HepG2 (cell line): ENCODE results near the gene CYSRT1. TPM values are rescaled to one million over a fixed set of nuclear protein-coding genes. Genes with fewer than 3 reads are reported as not detected.

Source experiments
- DNMT3B ChIP-seq: conservative IDR thresholded peaks from 2 replicates; pipeline ENCODE4 v1.6.1; 2016; ENCODE audit warnings: missing biosample characterization, control low read depth
- GTF3A ChIP-seq: sonication (generic); formaldehyde crosslinking; conservative IDR thresholded peaks from 2 replicates; pipeline ENCODE4 v1.4.0; 2020; ENCODE audit warnings: mild to moderate bottlenecking, missing genetic modification reagents
- HNRNPLL ChIP-seq: fragments of 200-400 bp; formaldehyde crosslinking; IDR thresholded peaks from 2 replicates; pipeline ENCODE4 v1.6.1; 2017; ENCODE audit warnings: mild to moderate bottlenecking, low read depth, low read length; ENCODE audit not compliant: poor library complexity, severe bottlenecking
- KDM3A ChIP-seq: IDR thresholded peaks from 2 replicates; pipeline ENCODE4 v1.6.1; 2018; ENCODE audit warnings: low read depth, missing compliant biosample characterization
- MAX ChIP-seq: IDR thresholded peaks from 2 replicates; pipeline ENCODE4 v1.6.1; 2012; ENCODE audit warnings: inconsistent platforms
- NR2F1 ChIP-seq, 2 experiments: fragments of 450-650 bp in 1 of 2; formaldehyde crosslinking in 1 of 2; IDR thresholded peaks; 2 replicates each; pipeline versions ENCODE4 v1.5.0 to v1.6.1; 2016 to 2020; ENCODE audit warnings: mild to moderate bottlenecking in 1 of 2, missing compliant biosample characterization in 1 of 2, missing genetic modification reagents in 1 of 2, moderate library complexity in 1 of 2
- REPIN1 ChIP-seq: sonication (generic); formaldehyde crosslinking; IDR thresholded peaks from 2 replicates; pipeline ENCODE4 v1.8.0; 2022; ENCODE audit warnings: missing genetic modification reagents, low read depth, mild to moderate bottlenecking, borderline replicate concordance
- SP2 ChIP-seq: sonication (generic); formaldehyde crosslinking; IDR thresholded peaks from 2 replicates; pipeline ENCODE4 v1.5.1; 2020; ENCODE audit warnings: mild to moderate bottlenecking, missing genetic modification reagents
- TMF1 ChIP-seq: sonication (generic); formaldehyde crosslinking; IDR thresholded peaks from 2 replicates; pipeline ENCODE4 v1.8.1; 2022; ENCODE audit warnings: low read depth, missing genetic modification reagents
- ZBTB37 ChIP-seq: sonication (generic); formaldehyde crosslinking; IDR thresholded peaks from 2 replicates; pipeline ENCODE4 v1.4.0; 2020; ENCODE audit warnings: mild to moderate bottlenecking, missing genetic modification reagents
- ZNF484 ChIP-seq: sonication (generic); formaldehyde crosslinking; IDR thresholded peaks from 2 replicates; pipeline ENCODE4 v1.5.1; 2020; ENCODE audit warnings: mild to moderate bottlenecking, low read depth, missing genetic modification reagents, borderline replicate concordance
- ZNF784 ChIP-seq: sonication (generic); formaldehyde crosslinking; IDR thresholded peaks from 2 replicates; pipeline ENCODE4 v1.5.1; 2020; ENCODE audit warnings: missing genetic modification reagents, mild to moderate bottlenecking, borderline replicate concordance
- polyA plus RNA-seq, 8 experiments: library from polyadenylated mRNA; depleted of rRNA in 3 of 8; stranded (reverse) in 7 of 8; unstranded in 1 of 8; fragments of >200 nt; fragmentation: Illumina TruSeq in 4 of 8; extraction: Trizol in 4 of 8; gene quantifications; 2 replicates each; pipeline versions ENCODE4 v1.2.1 to v1.2.3, GENCODE V29; 2011 to 2016; ENCODE audit warnings: low read depth in 4 of 8, missing spikeins in 1 of 8, mixed read lengths in 1 of 8; ENCODE audit not compliant: insufficient read depth in 1 of 8
- total RNA-seq, 5 experiments: library from RNA; depleted of rRNA; stranded (reverse); fragments of >200 nt; fragmentation: Illumina TruSeq; extraction: Trizol; gene quantifications; 2 replicates each; pipeline ENCODE4 v1.2.3, GENCODE V29; 2016; ENCODE audit warnings: low read depth in 1 of 5
- TF ChIP-seq, protein P1 (sequence below): sonication (generic); formaldehyde crosslinking; IDR thresholded peaks from 2 replicates; pipeline ENCODE4 v1.9.0; 2022; ENCODE audit warnings: missing genetic modification reagents, mild to moderate bottlenecking, borderline replicate concordance
- TF ChIP-seq, protein P2 (sequence below): fragments of 450-650 bp; IDR thresholded peaks from 2 replicates; pipeline ENCODE4 v1.6.1; 2017; ENCODE audit warnings: mild to moderate bottlenecking
- TF ChIP-seq, protein P3 (sequence below): sonication (generic); formaldehyde crosslinking; IDR thresholded peaks from 2 replicates; pipeline ENCODE4 v1.4.0; 2020; ENCODE audit warnings: missing genetic modification reagents
- TF ChIP-seq, protein P4 (sequence below): sonication (generic); formaldehyde crosslinking; conservative IDR thresholded peaks from 2 replicates; pipeline ENCODE4 v1.4.0; 2020; ENCODE audit warnings: missing genetic modification reagents

The CYSRT1 gene
- total and polyA plus RNA-seq, 2 of the 13 experiments (the other 11 are each of a cell fraction or from before 2014, with no cell fraction given), result 1.5 to 2.1 TPM

DNA sequence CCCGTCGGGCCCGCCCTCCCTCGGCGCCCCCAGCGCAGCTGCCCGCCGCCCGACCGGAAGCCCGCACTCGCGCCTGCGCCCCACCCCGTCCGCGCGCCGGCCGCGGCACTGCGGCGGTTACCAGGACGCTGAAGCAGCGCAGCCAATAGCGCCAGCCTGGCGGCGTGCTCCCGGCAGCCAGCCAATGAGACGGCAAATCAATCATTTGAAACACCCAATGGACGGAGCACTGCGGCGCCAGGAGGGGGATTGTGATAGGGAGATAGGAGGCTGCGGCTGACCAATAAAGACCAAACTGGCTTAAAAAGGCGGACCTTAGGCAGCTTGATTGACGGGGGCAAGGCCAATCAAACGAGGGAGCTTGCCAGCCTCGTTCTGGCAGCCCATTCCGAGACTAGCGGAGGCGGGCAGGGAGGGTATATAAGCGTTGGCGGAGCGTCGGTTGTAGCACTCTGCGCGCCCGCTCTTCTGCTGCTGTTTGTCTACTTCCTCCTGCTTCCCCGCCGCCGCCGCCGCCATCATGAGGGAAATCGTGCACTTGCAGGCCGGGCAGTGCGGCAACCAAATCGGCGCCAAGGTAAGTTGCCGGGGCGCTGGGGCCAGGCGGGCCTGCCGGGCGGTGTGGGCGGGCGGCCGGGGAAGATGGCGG, 16.0 kb downstream of the CYSRT1 start, which contains the start of gene TUBB4B (continued):
- TF ChIP-seq, protein P1, sequence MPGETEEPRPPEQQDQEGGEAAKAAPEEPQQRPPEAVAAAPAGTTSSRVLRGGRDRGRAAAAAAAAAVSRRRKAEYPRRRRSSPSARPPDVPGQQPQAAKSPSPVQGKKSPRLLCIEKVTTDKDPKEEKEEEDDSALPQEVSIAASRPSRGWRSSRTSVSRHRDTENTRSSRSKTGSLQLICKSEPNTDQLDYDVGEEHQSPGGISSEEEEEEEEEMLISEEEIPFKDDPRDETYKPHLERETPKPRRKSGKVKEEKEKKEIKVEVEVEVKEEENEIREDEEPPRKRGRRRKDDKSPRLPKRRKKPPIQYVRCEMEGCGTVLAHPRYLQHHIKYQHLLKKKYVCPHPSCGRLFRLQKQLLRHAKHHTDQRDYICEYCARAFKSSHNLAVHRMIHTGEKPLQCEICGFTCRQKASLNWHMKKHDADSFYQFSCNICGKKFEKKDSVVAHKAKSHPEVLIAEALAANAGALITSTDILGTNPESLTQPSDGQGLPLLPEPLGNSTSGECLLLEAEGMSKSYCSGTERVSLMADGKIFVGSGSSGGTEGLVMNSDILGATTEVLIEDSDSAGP, result no peak; the same call in 1 of the 2 replicates
- TF ChIP-seq MAX (no peak), ZNF784 (CRISPR knock-in tag) (no peak; the same call in 1 of the 2 replicates), TMF1 (peak; percentile 54; the same call in 1 of the 2 replicates), KDM3A (CRISPR knock-in tag) (no peak; the same call in 1 of the 2 replicates), NR2F1 (CRISPR knock-in tag; IDR thresholded peaks at IDR 0.05) (no peak), HNRNPLL (peak; percentile 41), ZBTB37 (CRISPR knock-in tag) (no peak), GTF3A (CRISPR knock-in tag) (no peak), REPIN1 (peak; percentile 54), DNMT3B (CRISPR knock-in tag) (0 out of 2 replicates have a peak, but pooled peaks have one; percentile 29), ZNF484 (CRISPR knock-in tag) (no peak), SP2 (CRISPR knock-in tag) (peak; percentile 98)
- TF ChIP-seq, protein P2, sequence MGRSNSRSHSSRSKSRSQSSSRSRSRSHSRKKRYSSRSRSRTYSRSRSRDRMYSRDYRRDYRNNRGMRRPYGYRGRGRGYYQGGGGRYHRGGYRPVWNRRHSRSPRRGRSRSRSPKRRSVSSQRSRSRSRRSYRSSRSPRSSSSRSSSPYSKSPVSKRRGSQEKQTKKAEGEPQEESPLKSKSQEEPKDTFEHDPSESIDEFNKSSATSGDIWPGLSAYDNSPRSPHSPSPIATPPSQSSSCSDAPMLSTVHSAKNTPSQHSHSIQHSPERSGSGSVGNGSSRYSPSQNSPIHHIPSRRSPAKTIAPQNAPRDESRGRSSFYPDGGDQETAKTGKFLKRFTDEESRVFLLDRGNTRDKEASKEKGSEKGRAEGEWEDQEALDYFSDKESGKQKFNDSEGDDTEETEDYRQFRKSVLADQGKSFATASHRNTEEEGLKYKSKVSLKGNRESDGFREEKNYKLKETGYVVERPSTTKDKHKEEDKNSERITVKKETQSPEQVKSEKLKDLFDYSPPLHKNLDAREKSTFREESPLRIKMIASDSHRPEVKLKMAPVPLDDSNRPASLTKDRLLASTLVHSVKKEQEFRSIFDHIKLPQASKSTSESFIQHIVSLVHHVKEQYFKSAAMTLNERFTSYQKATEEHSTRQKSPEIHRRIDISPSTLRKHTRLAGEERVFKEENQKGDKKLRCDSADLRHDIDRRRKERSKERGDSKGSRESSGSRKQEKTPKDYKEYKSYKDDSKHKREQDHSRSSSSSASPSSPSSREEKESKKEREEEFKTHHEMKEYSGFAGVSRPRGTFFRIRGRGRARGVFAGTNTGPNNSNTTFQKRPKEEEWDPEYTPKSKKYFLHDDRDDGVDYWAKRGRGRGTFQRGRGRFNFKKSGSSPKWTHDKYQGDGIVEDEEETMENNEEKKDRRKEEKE, result no peak
- TF ChIP-seq, protein P3, sequence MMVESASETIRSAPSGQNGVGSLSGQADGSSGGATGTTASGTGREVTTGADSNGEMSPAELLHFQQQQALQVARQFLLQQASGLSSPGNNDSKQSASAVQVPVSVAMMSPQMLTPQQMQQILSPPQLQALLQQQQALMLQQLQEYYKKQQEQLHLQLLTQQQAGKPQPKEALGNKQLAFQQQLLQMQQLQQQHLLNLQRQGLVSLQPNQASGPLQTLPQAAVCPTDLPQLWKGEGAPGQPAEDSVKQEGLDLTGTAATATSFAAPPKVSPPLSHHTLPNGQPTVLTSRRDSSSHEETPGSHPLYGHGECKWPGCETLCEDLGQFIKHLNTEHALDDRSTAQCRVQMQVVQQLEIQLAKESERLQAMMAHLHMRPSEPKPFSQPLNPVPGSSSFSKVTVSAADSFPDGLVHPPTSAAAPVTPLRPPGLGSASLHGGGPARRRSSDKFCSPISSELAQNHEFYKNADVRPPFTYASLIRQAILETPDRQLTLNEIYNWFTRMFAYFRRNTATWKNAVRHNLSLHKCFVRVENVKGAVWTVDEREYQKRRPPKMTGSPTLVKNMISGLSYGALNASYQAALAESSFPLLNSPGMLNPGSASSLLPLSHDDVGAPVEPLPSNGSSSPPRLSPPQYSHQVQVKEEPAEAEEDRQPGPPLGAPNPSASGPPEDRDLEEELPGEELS, result peak; percentile 58; the same call in 1 of the 2 replicates
- TF ChIP-seq, protein P4, sequence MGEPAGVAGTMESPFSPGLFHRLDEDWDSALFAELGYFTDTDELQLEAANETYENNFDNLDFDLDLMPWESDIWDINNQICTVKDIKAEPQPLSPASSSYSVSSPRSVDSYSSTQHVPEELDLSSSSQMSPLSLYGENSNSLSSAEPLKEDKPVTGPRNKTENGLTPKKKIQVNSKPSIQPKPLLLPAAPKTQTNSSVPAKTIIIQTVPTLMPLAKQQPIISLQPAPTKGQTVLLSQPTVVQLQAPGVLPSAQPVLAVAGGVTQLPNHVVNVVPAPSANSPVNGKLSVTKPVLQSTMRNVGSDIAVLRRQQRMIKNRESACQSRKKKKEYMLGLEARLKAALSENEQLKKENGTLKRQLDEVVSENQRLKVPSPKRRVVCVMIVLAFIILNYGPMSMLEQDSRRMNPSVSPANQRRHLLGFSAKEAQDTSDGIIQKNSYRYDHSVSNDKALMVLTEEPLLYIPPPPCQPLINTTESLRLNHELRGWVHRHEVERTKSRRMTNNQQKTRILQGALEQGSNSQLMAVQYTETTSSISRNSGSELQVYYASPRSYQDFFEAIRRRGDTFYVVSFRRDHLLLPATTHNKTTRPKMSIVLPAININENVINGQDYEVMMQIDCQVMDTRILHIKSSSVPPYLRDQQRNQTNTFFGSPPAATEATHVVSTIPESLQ (CRISPR knock-in tag), result no peak
